Panc1 (cell line): Measurements from ENCODE around the gene TMPRSS3.

Experiments
- POLR2AphosphoS5 ChIP-seq: IDR thresholded peaks from 2 replicates; pipeline ENCODE4 v1.6.1; 2012; ENCODE audit warnings: mild to moderate bottlenecking, low read depth, low read length, moderate library complexity
- SIN3A ChIP-seq: IDR thresholded peaks from 2 replicates; pipeline ENCODE4 v1.6.1; 2012; ENCODE audit warnings: low read depth, mild to moderate bottlenecking, low read length, moderate library complexity, borderline replicate concordance; ENCODE audit not compliant: insufficient read depth
- TCF7L2 ChIP-seq: IDR thresholded peaks from 2 replicates; pipeline ENCODE4 v1.6.1; 2011; ENCODE audit warnings: mild to moderate bottlenecking, low read depth, low read length, inconsistent platforms
- TF ChIP-seq, protein P1 (sequence below): fragments of 450-650 bp; IDR thresholded peaks from 2 replicates; pipeline ENCODE4 v1.5.1; 2017; ENCODE audit warnings: mild to moderate bottlenecking

DNA sequence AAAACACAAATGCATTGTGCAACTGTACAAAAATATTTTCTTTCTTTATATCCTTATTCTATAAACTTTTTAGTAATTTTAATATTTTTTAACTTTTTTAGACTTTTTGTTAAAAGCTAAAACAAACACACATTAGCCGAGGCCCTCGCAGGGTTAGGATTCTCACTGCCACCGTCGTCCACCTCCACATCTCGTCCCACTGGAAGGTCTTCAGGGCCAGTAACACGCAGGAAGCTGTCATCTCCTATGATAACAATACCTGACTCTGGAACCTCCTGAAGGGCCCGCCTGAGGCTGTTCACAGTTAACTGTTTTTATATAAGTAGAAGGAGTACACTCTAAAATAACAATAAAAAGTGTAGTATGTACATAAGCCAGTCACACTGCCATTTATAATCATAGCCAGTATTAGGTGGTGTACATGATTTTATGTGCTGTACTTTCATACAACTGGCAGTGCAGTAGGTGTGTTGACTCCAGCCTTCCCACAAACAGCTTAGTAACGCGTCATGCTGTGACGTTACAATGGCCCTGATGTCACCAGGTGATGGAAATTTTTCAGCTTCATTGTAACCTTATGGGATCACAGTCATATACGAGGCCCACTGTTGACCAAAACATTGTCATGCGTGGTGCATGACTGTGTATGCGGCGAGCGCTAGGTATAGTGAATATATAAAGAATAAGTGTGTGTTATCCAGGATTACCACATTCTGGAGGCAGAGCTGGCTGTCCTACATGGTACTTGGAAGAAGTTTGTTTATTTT is 53.9 kb downstream of the TMPRSS3 start:
- TF ChIP-seq, protein P1, sequence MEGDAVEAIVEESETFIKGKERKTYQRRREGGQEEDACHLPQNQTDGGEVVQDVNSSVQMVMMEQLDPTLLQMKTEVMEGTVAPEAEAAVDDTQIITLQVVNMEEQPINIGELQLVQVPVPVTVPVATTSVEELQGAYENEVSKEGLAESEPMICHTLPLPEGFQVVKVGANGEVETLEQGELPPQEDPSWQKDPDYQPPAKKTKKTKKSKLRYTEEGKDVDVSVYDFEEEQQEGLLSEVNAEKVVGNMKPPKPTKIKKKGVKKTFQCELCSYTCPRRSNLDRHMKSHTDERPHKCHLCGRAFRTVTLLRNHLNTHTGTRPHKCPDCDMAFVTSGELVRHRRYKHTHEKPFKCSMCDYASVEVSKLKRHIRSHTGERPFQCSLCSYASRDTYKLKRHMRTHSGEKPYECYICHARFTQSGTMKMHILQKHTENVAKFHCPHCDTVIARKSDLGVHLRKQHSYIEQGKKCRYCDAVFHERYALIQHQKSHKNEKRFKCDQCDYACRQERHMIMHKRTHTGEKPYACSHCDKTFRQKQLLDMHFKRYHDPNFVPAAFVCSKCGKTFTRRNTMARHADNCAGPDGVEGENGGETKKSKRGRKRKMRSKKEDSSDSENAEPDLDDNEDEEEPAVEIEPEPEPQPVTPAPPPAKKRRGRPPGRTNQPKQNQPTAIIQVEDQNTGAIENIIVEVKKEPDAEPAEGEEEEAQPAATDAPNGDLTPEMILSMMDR = no peak
- TF ChIP-seq POLR2AphosphoS5 (no peak), SIN3A (no peak), TCF7L2 (no peak)
